UCSD-AML1 (cell line): ENCODE results near the gene MMP17.
"Not testable (repeated sequence)": the region's sequence is repeated elsewhere in the genome, so short reads cannot be mapped to it uniquely, and the experiment has no call there.

Source experiments
- DNase-seq: peaks from one replicate; lab custom pipeline; 2025; ENCODE audit not compliant: unreplicated experiment; lab: John Stamatoyannopoulos, UW

Gene MMP17

GRCh38 chr12:131862994-131863710, 35.0 kb downstream of the MMP17 start:
- no peak for DNase-seq

GRCh38 chr12:131863711-131864396, 35.7 kb downstream of the MMP17 start:
- DNase-seq, result no peak

- DNase-seq, result no peak
Observed at GRCh38 chr12:131864469-131864868, 36.3 kb downstream of the MMP17 start.

GRCh38 chr12:131865180-131865875, 37.1 kb downstream of the MMP17 start:
- DNase-seq, result no peak

GRCh38 chr12:131867471-131867870, 39.3 kb downstream of the MMP17 start:
- no peak for DNase-seq

- no peak for DNase-seq
Observed at GRCh38 chr12:131867891-131868675, 39.9 kb downstream of the MMP17 start.

- no peak for DNase-seq
Observed at GRCh38 chr12:131869871-131870418, 41.8 kb downstream of the MMP17 start.

GRCh38 chr12:131871677-131872076, 43.5 kb downstream of the MMP17 start:
- DNase-seq, result no peak

- no peak for DNase-seq
Observed at GRCh38 chr12:131872154-131873051, 44.2 kb downstream of the MMP17 start.

GRCh38 chr12:131873293-131873692, 45.1 kb downstream of the MMP17 start:
- DNase-seq, result no peak

GRCh38 chr12:131874972-131875371, 46.8 kb downstream of the MMP17 start:
- not testable (repeated sequence) for DNase-seq

GRCh38 chr12:131877216-131877615, 49.0 kb downstream of the MMP17 start:
- DNase-seq, result not testable (repeated sequence)

- not testable (repeated sequence) for DNase-seq
Observed at GRCh38 chr12:131878436-131878835, 50.2 kb downstream of the MMP17 start.

- DNase-seq, result no peak
Observed at GRCh38 chr12:131882804-131883520, 54.8 kb downstream of the MMP17 start.

GRCh38 chr12:131883521-131883900, 55.3 kb downstream of the MMP17 start:
- no peak for DNase-seq

GRCh38 chr12:131885076-131885475, 56.9 kb downstream of the MMP17 start:
- not testable (repeated sequence) for DNase-seq

- DNase-seq, result no peak
Observed at GRCh38 chr12:131885543-131886057, 57.4 kb downstream of the MMP17 start.

GRCh38 chr12:131891722-131892121, 63.5 kb downstream of the MMP17 start:
- DNase-seq, result not testable (repeated sequence)
